Osteocyte (in vitro differentiated cells): Measurements from ENCODE around the gene ADIPOQ. TPM values are rescaled to one million over a fixed set of nuclear protein-coding genes. Genes with fewer than 3 reads are reported as not detected.
A peak's percentile ranks its signal among the peaks of the same experiment; 100 is the strongest.
"Not testable (repeated sequence)": the region's sequence is repeated elsewhere in the genome, so short reads cannot be mapped to it uniquely, and the experiment has no call there.

Source experiments
- DNase-seq: peaks from one replicate; pipeline ENCODE4 v3.0.0; 2021; ENCODE audit warnings: mixed read lengths; ENCODE audit not compliant: unreplicated experiment; ENCODE audit errors: extremely low spot score
- H3K27ac Mint-ChIP-seq: one replicate; pipeline ENCODE4 v1.8.0; 2021; ENCODE audit warnings: mild to moderate bottlenecking, mixed read lengths; ENCODE audit not compliant: unreplicated experiment
- H3K27me3 Mint-ChIP-seq: one replicate; pipeline ENCODE4 v1.8.0; 2021; ENCODE audit warnings: mixed read lengths; ENCODE audit not compliant: unreplicated experiment
- H3K36me3 Mint-ChIP-seq: one replicate; pipeline ENCODE4 v1.8.0; 2021; ENCODE audit warnings: mixed read lengths; ENCODE audit not compliant: unreplicated experiment
- H3K4me1 Mint-ChIP-seq: one replicate; pipeline ENCODE4 v1.8.0; 2021; ENCODE audit warnings: mixed read lengths; ENCODE audit not compliant: unreplicated experiment
- H3K4me3 Mint-ChIP-seq: one replicate; pipeline ENCODE4 v1.8.0; 2021; ENCODE audit warnings: mild to moderate bottlenecking, moderate library complexity, mixed read lengths; ENCODE audit not compliant: unreplicated experiment
- H3K9me3 Mint-ChIP-seq: one replicate; pipeline ENCODE4 v1.8.0; 2021; ENCODE audit warnings: mixed read lengths; ENCODE audit not compliant: unreplicated experiment
- CTCF ChIP-seq: fragments of 200-600 bp; sonication (generic); IDR thresholded peaks from 2 replicates; pipeline ENCODE4 v1.5.0; 2021; ENCODE audit warnings: antibody characterized with exemption, mild to moderate bottlenecking, moderate library complexity
- total RNA-seq: library from RNA; stranded (reverse); gene quantifications from 2 replicates; pipeline ENCODE4 v1.2.1, GENCODE V29; 2021

Gene ADIPOQ
- total RNA-seq, 1 donor from 2014 or later = not detected

- no peak for DNase-seq
- Mint-ChIP-seq H3K27ac (no peak overlapping the region), H3K9me3 (no peaks in the 10 kb centered on the region), H3K4me3 (no peak overlapping the region), H3K4me1 (no peaks in the 10 kb centered on the region), H3K27me3 (peaks cover 40% of the 10 kb centered on the region), H3K36me3 (no peaks in the 10 kb centered on the region)
- TF ChIP-seq CTCF = peak; percentile 74
Observed at GRCh38 chr3:186849374-186849975, 7.0 kb downstream of the ADIPOQ start.

- H3K27ac Mint-ChIP-seq, DNase-seq, H3K4me3 Mint-ChIP-seq, H3K9me3 Mint-ChIP-seq, H3K4me1 Mint-ChIP-seq, H3K36me3 Mint-ChIP-seq: not testable (repeated sequence)
- peaks cover 23% of the 10 kb centered on the region for H3K27me3 Mint-ChIP-seq
Observed at GRCh38 chr3:186851835-186852234, 9.3 kb downstream of the ADIPOQ start.

GRCh38 chr3:186852994-186853393, 10.5 kb downstream of the ADIPOQ start:
- Mint-ChIP-seq H3K27me3 (peaks cover 17% of the 10 kb centered on the region), H3K4me3 (no peak overlapping the region), H3K27ac (no peak overlapping the region), H3K36me3 (peaks cover 1% of the 10 kb centered on the region), H3K4me1 (no peaks in the 10 kb centered on the region), H3K9me3 (no peaks in the 10 kb centered on the region)
- no peak for TF ChIP-seq CTCF
- no peak for DNase-seq

GRCh38 chr3:186854146-186854545, 11.6 kb downstream of the ADIPOQ start:
- no peak for TF ChIP-seq CTCF
- H3K36me3 Mint-ChIP-seq = peaks cover 1% of the 10 kb centered on the region
- H3K4me1 Mint-ChIP-seq = no peaks in the 10 kb centered on the region

GRCh38 chr3:186854954-186855353, 12.4 kb downstream of the ADIPOQ start:
- peaks cover 16% of the 10 kb centered on the region for H3K27me3 Mint-ChIP-seq
- no peak for TF ChIP-seq CTCF

More at GRCh38 chr3:186854146-186854545, 11.6 kb downstream of the ADIPOQ start:
- H3K27me3 Mint-ChIP-seq = peaks cover 16% of the 10 kb centered on the region
- no peak for DNase-seq
- no peak overlapping the region for H3K27ac Mint-ChIP-seq
- H3K9me3 Mint-ChIP-seq = no peaks in the 10 kb centered on the region
- no peak overlapping the region for H3K4me3 Mint-ChIP-seq

More at GRCh38 chr3:186854954-186855353, 12.4 kb downstream of the ADIPOQ start:
- Mint-ChIP-seq H3K4me1 (no peaks in the 10 kb centered on the region), H3K27ac (no peak overlapping the region), H3K9me3 (no peaks in the 10 kb centered on the region), H3K36me3 (peaks cover 1% of the 10 kb centered on the region), H3K4me3 (no peak overlapping the region)
- no peak for DNase-seq
